ENCODE measurements around the gene LRP1B.

DNA sequence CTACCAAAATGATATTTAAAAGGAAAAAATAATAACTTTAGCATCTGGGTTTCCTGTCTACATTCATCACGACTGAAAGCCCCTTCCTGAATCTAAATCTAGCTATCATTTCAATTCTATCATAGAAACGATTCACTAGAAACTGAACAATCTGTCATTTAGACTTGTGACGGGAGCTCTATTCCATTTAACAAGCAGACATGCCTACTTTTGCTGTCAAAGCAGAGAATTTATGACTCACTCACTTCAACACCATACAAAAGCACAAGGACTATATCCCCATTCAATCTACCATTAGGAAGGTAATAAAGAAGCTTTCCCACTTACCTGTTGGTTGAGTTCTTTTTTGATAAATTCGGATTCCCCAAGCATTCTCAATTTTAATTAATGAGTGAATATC, 1072.3 kb downstream of the LRP1B start:
- TF ChIP-seq RAD21 (IDR thresholded peaks at IDR 0.05; ENCODE audit: low read length): no peak
- TF ChIP-seq, protein P1, sequence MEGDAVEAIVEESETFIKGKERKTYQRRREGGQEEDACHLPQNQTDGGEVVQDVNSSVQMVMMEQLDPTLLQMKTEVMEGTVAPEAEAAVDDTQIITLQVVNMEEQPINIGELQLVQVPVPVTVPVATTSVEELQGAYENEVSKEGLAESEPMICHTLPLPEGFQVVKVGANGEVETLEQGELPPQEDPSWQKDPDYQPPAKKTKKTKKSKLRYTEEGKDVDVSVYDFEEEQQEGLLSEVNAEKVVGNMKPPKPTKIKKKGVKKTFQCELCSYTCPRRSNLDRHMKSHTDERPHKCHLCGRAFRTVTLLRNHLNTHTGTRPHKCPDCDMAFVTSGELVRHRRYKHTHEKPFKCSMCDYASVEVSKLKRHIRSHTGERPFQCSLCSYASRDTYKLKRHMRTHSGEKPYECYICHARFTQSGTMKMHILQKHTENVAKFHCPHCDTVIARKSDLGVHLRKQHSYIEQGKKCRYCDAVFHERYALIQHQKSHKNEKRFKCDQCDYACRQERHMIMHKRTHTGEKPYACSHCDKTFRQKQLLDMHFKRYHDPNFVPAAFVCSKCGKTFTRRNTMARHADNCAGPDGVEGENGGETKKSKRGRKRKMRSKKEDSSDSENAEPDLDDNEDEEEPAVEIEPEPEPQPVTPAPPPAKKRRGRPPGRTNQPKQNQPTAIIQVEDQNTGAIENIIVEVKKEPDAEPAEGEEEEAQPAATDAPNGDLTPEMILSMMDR (IDR thresholded peaks at IDR 0.05): no peak
- no peak for TF ChIP-seq POLR2AphosphoS5 (IDR thresholded peaks at IDR 0.05; ENCODE audit: low read depth, low read length)
- no peak for TF ChIP-seq EP300 (IDR thresholded peaks at IDR 0.05; ENCODE audit: borderline replicate concordance in 1 of 2, low read depth in 1 of 2, low read length in 1 of 2)
